Measurements from ENCODE around the gene SAMD4B.

SAMD4B gene

GRCh38 chr19:39341129-39341718 lies 997 bp upstream of the SAMD4B start:
- peak overlapping the region; percentile 77 for H3K9ac ChIP-seq
- peak overlapping the region; percentile 68 for H3K27ac ChIP-seq
- no peaks in the 10 kb centered on the region for H3K4me1 ChIP-seq

GRCh38 chr19:39342647-39343305 lies 555 bp downstream of the SAMD4B start:
- no peak for TF ChIP-seq CTCF (IDR thresholded peaks at IDR 0.05)
- Histone ChIP-seq H3K27me3 (ENCODE audit: control insufficient read depth, insufficient read depth, low read length) (no peaks in the 10 kb centered on the region), H3K9ac (peak overlapping the region; percentile 41), H3K27ac (peak overlapping the region; percentile 18), H3K79me2 (peaks cover 15% of the 10 kb centered on the region), H3K36me3 (ENCODE audit: control insufficient read depth, insufficient read depth, low read length) (no peaks in the 10 kb centered on the region), H3K4me1 (no peaks in the 10 kb centered on the region), H3K4me2 (ENCODE audit: low read length) (peak overlapping the region; percentile 85), H3K9me3 (ENCODE audit: control insufficient read depth, low read length) (no peaks in the 10 kb centered on the region), H3K4me3 (ENCODE audit: low read depth, low read length) (peak overlapping the region; percentile 84), H2AFZ (no peak overlapping the region)

More at GRCh38 chr19:39341129-39341718, 997 bp upstream of the SAMD4B start:
- Histone ChIP-seq H3K4me3 (ENCODE audit: low read depth, low read length) (peak overlapping the region; percentile 94), H3K9me3 (ENCODE audit: control insufficient read depth, low read length) (no peaks in the 10 kb centered on the region), H3K36me3 (ENCODE audit: control insufficient read depth, insufficient read depth, low read length) (no peaks in the 10 kb centered on the region), H3K4me2 (ENCODE audit: low read length) (peak overlapping the region; percentile 89), H3K79me2 (peaks cover 15% of the 10 kb centered on the region), H3K27me3 (ENCODE audit: control insufficient read depth, insufficient read depth, low read length) (no peaks in the 10 kb centered on the region), H2AFZ (peak overlapping the region; percentile 81)
- no peak for TF ChIP-seq CTCF (IDR thresholded peaks at IDR 0.05)

GRCh38 chr19:39345956-39346355 lies 3.7 kb downstream of the SAMD4B start:
- H3K79me2 ChIP-seq, result peaks cover 18% of the 10 kb centered on the region
- no peak for TF ChIP-seq CTCF (IDR thresholded peaks at IDR 0.05)
- no peaks in the 10 kb centered on the region for H3K9me3 ChIP-seq (ENCODE audit: control insufficient read depth, low read length)
- H2AFZ ChIP-seq, result no peak overlapping the region
- no peak overlapping the region for H3K27ac ChIP-seq
- H3K36me3 ChIP-seq (ENCODE audit: control insufficient read depth, insufficient read depth, low read length), result no peaks in the 10 kb centered on the region
- H3K27me3 ChIP-seq (ENCODE audit: control insufficient read depth, insufficient read depth, low read length), result no peaks in the 10 kb centered on the region
- H3K4me1 ChIP-seq, result no peaks in the 10 kb centered on the region
- H3K4me3 ChIP-seq (ENCODE audit: low read depth, low read length), result no peak overlapping the region
- H3K9ac ChIP-seq, result no peak overlapping the region
- no peak overlapping the region for H3K4me2 ChIP-seq (ENCODE audit: low read length)

- Histone ChIP-seq H2AFZ (no peak overlapping the region), H3K27ac (no peak overlapping the region), H3K4me1 (no peaks in the 10 kb centered on the region), H3K36me3 (ENCODE audit: control insufficient read depth, insufficient read depth, low read length) (no peaks in the 10 kb centered on the region), H3K27me3 (ENCODE audit: control insufficient read depth, insufficient read depth, low read length) (no peaks in the 10 kb centered on the region), H3K4me2 (ENCODE audit: low read length) (no peak overlapping the region), H3K9me3 (ENCODE audit: control insufficient read depth, low read length) (no peaks in the 10 kb centered on the region), H3K9ac (no peak overlapping the region), H3K79me2 (peaks cover 12% of the 10 kb centered on the region), H3K4me3 (ENCODE audit: low read depth, low read length) (no peak overlapping the region)
- TF ChIP-seq CTCF (IDR thresholded peaks at IDR 0.05), result no peak
Observed at GRCh38 chr19:39347332-39348164, 5.3 kb downstream of the SAMD4B start.
